C4-2B (cell line): ENCODE results near the gene PTBP3.

ENCODE experiments used
- CTCF ChIP-seq: fragments of 450-650 bp; conservative IDR thresholded peaks from 2 replicates; pipeline ENCODE4 v1.5.1; 2017; ENCODE audit warnings: mild to moderate bottlenecking
- ZFX ChIP-seq: fragments of 450-650 bp; IDR thresholded peaks from 2 replicates; pipeline ENCODE4 v1.6.1; 2017

DNA sequence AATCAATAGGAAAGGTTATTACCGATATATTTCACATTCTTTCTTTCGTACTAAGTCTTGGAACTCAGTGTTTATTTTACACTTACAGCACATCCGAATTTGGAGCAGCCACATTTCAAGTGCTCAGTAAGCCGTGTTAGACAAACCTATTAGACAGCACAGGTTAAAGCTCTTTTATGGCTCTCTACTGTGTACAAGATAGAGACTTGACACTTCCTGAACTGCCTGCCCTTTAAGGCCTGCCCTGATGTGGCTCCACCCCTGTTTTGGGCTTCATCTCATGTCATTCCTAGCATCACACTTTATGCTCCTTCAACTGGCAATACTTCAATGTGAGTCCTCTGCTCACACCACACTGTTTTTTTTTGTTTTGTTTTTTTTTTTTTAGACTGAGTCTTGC, 134.8 kb downstream of the PTBP3 start:
- no peak for TF ChIP-seq CTCF
- no peak for TF ChIP-seq ZFX
